GM23338 (cell line): ENCODE data around the gene MAOB. TPM values are rescaled to one million over a fixed set of nuclear protein-coding genes. Genes with fewer than 3 reads are reported as not detected.

Experiments used
- ATAC-seq: fragments of 200-7000 bp; cut with Tn5 transposase; 3 replicates; pipeline ENCODE4 v1.9.1; 2020
- DNase-seq: peaks from one replicate; pipeline ENCODE4 v3.0.0-alpha.2; 2015; ENCODE audit warnings: low spot score
- H2AFZ ChIP-seq: fragments of 200-600 bp; sonication (generic); 2 replicates; pipeline ENCODE4 v1.8.0; 2016; ENCODE audit warnings: antibody characterized with exemption, mild to moderate bottlenecking, moderate library complexity
- H3F3A ChIP-seq: fragments of 200-600 bp; sonication (generic); replicated peaks from 2 replicates; pipeline ENCODE4 v1.8.0; 2017; ENCODE audit warnings: antibody characterized with exemption, mixed run types, low read depth
- H3K27ac ChIP-seq: fragments of 200-600 bp; sonication (generic); 2 replicates; pipeline ENCODE4 v1.6.1; 2016; ENCODE audit warnings: low read depth
- H3K27me3 ChIP-seq: fragments of 200-600 bp; sonication (generic); 2 replicates; pipeline ENCODE4 v1.8.0; 2016; ENCODE audit warnings: mild to moderate bottlenecking, mixed run types, moderate library complexity; ENCODE audit not compliant: insufficient read depth
- H3K36me3 ChIP-seq: fragments of 200-600 bp; sonication (generic); 2 replicates; pipeline ENCODE4 v1.8.0; 2016; ENCODE audit warnings: mild to moderate bottlenecking; ENCODE audit not compliant: insufficient read depth
- H3K4me1 ChIP-seq: fragments of 200-600 bp; sonication (generic); 2 replicates; pipeline ENCODE4 v1.8.0; 2016; ENCODE audit warnings: mild to moderate bottlenecking, moderate library complexity; ENCODE audit not compliant: insufficient read depth
- H3K4me2 ChIP-seq: fragments of 200-600 bp; sonication (generic); 2 replicates; pipeline ENCODE4 v1.7.1; 2017; ENCODE audit warnings: mixed run types
- H3K4me3 ChIP-seq: fragments of 200-600 bp; sonication (generic); 2 replicates; pipeline ENCODE4 v1.6.1; 2016; ENCODE audit warnings: mixed run types
- H3K79me2 ChIP-seq: fragments of 200-600 bp; sonication (generic); replicated peaks from 2 replicates; pipeline ENCODE4 v1.8.0; 2017; ENCODE audit warnings: mild to moderate bottlenecking; ENCODE audit not compliant: insufficient read depth
- H3K9me2 ChIP-seq: fragments of 200-600 bp; sonication (generic); 2 replicates; pipeline ENCODE4 v1.8.0; 2017; ENCODE audit not compliant: insufficient read depth
- H4K20me1 ChIP-seq: fragments of 200-600 bp; sonication (generic); replicated peaks from 2 replicates; pipeline ENCODE4 v1.8.0; 2017; ENCODE audit warnings: mild to moderate bottlenecking; ENCODE audit not compliant: insufficient read depth
- H3K27ac Mint-ChIP-seq: 2 replicates; pipeline ENCODE4 v1.8.0; 2020; ENCODE audit warnings: inconsistent platforms, mild to moderate bottlenecking, moderate library complexity, mixed read lengths
- H3K27me3 Mint-ChIP-seq: 3 replicates; pipeline ENCODE4 v1.8.0; 2022; ENCODE audit warnings: low read depth, mild to moderate bottlenecking, moderate library complexity, mixed read lengths, inconsistent platforms; ENCODE audit not compliant: insufficient read depth, poor library complexity
- H3K36me3 Mint-ChIP-seq: 3 replicates; pipeline ENCODE4 v1.8.0; 2021; ENCODE audit warnings: low read depth, mild to moderate bottlenecking, inconsistent platforms, moderate library complexity, mixed read lengths
- H3K4me1 Mint-ChIP-seq: 3 replicates; pipeline ENCODE4 v1.8.0; 2020; ENCODE audit warnings: mild to moderate bottlenecking, inconsistent platforms, mixed read lengths
- H3K4me3 Mint-ChIP-seq: 3 replicates; pipeline ENCODE4 v1.8.0; 2021; ENCODE audit warnings: moderate library complexity, mild to moderate bottlenecking, inconsistent platforms, mixed read lengths
- H3K9me3 Mint-ChIP-seq: 3 replicates; pipeline ENCODE4 v1.8.0; 2020; ENCODE audit warnings: moderate library complexity, mild to moderate bottlenecking, inconsistent platforms, mixed read lengths
- CREB1 ChIP-seq: fragments of 250-450 bp; sonication (Bioruptor Pico); IDR thresholded peaks from 2 replicates; pipeline ENCODE4 v1.5.0; 2020; ENCODE audit warnings: low read depth, mild to moderate bottlenecking, moderate library complexity
- EZH2 ChIP-seq: fragments of 200-600 bp; sonication (generic); IDR thresholded peaks from one replicate; pipeline ENCODE4 v1.8.0; 2017; ENCODE audit warnings: antibody characterized with exemption, mild to moderate bottlenecking, low read depth; ENCODE audit not compliant: unreplicated experiment
- EZH2phosphoT487 ChIP-seq: fragments of 200-600 bp; sonication (generic); IDR thresholded peaks from one replicate; pipeline ENCODE4 v1.8.1; 2018; ENCODE audit warnings: antibody characterized with exemption; ENCODE audit not compliant: unreplicated experiment
- JUNB ChIP-seq: IDR thresholded peaks from one replicate; pipeline ENCODE4 v1.6.1; 2016; ENCODE audit warnings: antibody characterized with exemption; ENCODE audit not compliant: unreplicated experiment
- NANOG ChIP-seq: IDR thresholded peaks from 2 replicates; pipeline ENCODE4 v1.6.1; 2016; ENCODE audit warnings: antibody characterized with exemption, borderline replicate concordance
- ZNF331 ChIP-seq: fragments of 250-450 bp; sonication (Bioruptor Pico); IDR thresholded peaks from 2 replicates; pipeline ENCODE4 v1.5.0; 2020; ENCODE audit warnings: low read depth, mild to moderate bottlenecking, moderate library complexity
- polyA plus RNA-seq: library from polyadenylated mRNA; unstranded; fragments of >200 nt; fragmentation: Nextera tagmentation; extraction: Ambion mirVana; gene quantifications from 2 replicates; pipeline ENCODE4 v1.2.1, GENCODE V29; 2016
- total RNA-seq: library from RNA; depleted of rRNA; stranded (reverse); fragments of >200 nt; shearing (Covaris generic); gene quantifications from 2 replicates; pipeline ENCODE4 v1.2.3, GENCODE V29; 2014
- TF ChIP-seq, protein P1 (sequence below): fragments of 250-450 bp; sonication (Bioruptor Pico); IDR thresholded peaks from 2 replicates; pipeline ENCODE4 v1.5.0; 2020; ENCODE audit warnings: mild to moderate bottlenecking, moderate library complexity
- TF ChIP-seq, protein P2 (sequence below), 2 experiments: fragments of 200-600 bp in 1 of 2; sonication (generic) in 1 of 2; conservative IDR thresholded peaks; 2 replicates each; pipeline versions ENCODE4 v1.5.1 to v1.6.1; 2016 to 2017; ENCODE audit warnings: antibody characterized with exemption in 2 of 2, low read depth in 2 of 2, mild to moderate bottlenecking in 2 of 2, moderate library complexity in 1 of 2
- TF ChIP-seq, protein P3 (sequence below): IDR thresholded peaks from one replicate; pipeline ENCODE4 v1.6.1; 2018; ENCODE audit warnings: antibody characterized with exemption; ENCODE audit not compliant: unreplicated experiment
- TF ChIP-seq, protein P4 (sequence below): IDR thresholded peaks from 2 replicates; pipeline ENCODE4 v1.6.1; 2016; ENCODE audit warnings: antibody characterized with exemption

MAOB gene
- total and polyA plus RNA-seq, 2 experiments from 2014 or later: 1.0 to 1.3 TPM

DNA sequence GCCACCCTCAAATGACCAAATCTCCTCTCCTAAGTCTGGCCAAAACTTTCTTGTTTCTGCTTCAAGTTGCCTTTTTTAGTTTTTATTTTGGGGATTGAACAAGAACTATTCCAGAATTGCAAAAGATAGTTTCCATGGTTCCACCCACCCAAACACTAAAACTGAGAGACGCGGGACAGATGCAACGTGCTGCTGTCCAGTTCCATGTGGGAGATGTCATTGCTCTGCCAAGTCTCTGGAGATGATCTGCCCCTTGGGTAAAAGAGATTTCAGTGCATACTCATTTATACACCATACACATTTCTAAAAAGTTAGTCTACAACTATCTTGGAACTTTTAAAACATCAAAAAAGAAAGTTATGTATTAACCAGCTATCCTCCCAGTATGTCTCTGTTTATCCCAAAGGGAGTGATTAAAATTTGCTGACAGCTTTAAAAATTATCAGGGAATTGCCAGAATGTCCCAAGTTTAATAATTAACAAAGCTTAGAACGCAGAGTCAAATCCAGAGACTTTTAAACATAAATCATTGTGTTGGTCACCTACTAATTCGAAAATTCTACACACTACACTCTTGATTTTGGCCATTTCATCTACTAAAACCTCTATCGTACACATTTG, 3.2 kb downstream of the MAOB start:
- H3K27ac ChIP-seq: no peak overlapping the region
- no peak for ATAC-seq
- peaks cover 10% of the 10 kb centered on the region for H3K27me3 Mint-ChIP-seq

More for the DNA sequence above, 3.2 kb downstream of the MAOB start:
- H3K79me2 ChIP-seq: no peaks in the 10 kb centered on the region
- H3K27me3 ChIP-seq: peaks cover 15% of the 10 kb centered on the region
- no peaks in the 10 kb centered on the region for H3F3A ChIP-seq
- no peaks in the 10 kb centered on the region for H4K20me1 ChIP-seq
- H3K9me2 ChIP-seq: no peaks in the 10 kb centered on the region
- TF ChIP-seq, protein P1, sequence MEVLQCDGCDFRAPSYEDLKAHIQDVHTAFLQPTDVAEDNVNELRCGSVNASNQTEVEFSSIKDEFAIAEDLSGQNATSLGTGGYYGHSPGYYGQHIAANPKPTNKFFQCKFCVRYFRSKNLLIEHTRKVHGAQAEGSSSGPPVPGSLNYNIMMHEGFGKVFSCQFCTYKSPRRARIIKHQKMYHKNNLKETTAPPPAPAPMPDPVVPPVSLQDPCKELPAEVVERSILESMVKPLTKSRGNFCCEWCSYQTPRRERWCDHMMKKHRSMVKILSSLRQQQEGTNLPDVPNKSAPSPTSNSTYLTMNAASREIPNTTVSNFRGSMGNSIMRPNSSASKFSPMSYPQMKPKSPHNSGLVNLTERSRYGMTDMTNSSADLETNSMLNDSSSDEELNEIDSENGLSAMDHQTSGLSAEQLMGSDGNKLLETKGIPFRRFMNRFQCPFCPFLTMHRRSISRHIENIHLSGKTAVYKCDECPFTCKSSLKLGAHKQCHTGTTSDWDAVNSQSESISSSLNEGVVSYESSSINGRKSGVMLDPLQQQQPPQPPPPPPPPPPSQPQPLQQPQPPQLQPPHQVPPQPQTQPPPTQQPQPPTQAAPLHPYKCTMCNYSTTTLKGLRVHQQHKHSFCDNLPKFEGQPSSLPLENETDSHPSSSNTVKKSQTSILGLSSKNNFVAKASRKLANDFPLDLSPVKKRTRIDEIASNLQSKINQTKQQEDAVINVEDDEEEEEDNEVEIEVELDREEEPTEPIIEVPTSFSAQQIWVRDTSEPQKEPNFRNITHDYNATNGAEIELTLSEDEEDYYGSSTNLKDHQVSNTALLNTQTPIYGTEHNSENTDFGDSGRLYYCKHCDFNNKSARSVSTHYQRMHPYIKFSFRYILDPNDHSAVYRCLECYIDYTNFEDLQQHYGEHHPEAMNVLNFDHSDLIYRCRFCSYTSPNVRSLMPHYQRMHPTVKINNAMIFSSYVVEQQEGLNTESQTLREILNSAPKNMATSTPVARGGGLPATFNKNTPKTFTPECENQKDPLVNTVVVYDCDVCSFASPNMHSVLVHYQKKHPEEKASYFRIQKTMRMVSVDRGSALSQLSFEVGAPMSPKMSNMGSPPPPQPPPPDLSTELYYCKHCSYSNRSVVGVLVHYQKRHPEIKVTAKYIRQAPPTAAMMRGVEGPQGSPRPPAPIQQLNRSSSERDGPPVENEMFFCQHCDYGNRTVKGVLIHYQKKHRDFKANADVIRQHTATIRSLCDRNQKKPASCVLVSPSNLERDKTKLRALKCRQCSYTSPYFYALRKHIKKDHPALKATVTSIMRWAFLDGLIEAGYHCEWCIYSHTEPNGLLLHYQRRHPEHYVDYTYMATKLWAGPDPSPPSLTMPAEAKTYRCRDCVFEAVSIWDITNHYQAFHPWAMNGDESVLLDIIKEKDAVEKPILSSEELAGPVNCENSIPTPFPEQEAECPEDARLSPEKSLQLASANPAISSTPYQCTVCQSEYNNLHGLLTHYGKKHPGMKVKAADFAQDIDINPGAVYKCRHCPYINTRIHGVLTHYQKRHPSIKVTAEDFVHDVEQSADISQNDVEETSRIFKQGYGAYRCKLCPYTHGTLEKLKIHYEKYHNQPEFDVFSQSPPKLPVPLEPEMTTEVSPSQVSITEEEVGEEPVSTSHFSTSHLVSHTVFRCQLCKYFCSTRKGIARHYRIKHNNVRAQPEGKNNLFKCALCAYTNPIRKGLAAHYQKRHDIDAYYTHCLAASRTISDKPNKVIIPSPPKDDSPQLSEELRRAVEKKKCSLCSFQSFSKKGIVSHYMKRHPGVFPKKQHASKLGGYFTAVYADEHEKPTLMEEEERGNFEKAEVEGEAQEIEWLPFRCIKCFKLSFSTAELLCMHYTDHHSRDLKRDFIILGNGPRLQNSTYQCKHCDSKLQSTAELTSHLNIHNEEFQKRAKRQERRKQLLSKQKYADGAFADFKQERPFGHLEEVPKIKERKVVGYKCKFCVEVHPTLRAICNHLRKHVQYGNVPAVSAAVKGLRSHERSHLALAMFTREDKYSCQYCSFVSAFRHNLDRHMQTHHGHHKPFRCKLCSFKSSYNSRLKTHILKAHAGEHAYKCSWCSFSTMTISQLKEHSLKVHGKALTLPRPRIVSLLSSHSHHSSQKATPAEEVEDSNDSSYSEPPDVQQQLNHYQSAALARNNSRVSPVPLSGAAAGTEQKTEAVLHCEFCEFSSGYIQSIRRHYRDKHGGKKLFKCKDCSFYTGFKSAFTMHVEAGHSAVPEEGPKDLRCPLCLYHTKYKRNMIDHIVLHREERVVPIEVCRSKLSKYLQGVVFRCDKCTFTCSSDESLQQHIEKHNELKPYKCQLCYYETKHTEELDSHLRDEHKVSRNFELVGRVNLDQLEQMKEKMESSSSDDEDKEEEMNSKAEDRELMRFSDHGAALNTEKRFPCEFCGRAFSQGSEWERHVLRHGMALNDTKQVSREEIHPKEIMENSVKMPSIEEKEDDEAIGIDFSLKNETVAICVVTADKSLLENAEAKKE: no peak
- TF ChIP-seq ZNF331 (CRISPR knock-in tag) (no peak), CREB1 (CRISPR knock-in tag) (no peak), EZH2 (no peak), NANOG (no peak), JUNB (no peak), EZH2phosphoT487 (no peak)
- TF ChIP-seq, protein P2, sequence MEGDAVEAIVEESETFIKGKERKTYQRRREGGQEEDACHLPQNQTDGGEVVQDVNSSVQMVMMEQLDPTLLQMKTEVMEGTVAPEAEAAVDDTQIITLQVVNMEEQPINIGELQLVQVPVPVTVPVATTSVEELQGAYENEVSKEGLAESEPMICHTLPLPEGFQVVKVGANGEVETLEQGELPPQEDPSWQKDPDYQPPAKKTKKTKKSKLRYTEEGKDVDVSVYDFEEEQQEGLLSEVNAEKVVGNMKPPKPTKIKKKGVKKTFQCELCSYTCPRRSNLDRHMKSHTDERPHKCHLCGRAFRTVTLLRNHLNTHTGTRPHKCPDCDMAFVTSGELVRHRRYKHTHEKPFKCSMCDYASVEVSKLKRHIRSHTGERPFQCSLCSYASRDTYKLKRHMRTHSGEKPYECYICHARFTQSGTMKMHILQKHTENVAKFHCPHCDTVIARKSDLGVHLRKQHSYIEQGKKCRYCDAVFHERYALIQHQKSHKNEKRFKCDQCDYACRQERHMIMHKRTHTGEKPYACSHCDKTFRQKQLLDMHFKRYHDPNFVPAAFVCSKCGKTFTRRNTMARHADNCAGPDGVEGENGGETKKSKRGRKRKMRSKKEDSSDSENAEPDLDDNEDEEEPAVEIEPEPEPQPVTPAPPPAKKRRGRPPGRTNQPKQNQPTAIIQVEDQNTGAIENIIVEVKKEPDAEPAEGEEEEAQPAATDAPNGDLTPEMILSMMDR (conservative IDR thresholded peaks at IDR 0.05; ENCODE audit: low read depth in 2 of 2): no peak
- TF ChIP-seq, protein P3, sequence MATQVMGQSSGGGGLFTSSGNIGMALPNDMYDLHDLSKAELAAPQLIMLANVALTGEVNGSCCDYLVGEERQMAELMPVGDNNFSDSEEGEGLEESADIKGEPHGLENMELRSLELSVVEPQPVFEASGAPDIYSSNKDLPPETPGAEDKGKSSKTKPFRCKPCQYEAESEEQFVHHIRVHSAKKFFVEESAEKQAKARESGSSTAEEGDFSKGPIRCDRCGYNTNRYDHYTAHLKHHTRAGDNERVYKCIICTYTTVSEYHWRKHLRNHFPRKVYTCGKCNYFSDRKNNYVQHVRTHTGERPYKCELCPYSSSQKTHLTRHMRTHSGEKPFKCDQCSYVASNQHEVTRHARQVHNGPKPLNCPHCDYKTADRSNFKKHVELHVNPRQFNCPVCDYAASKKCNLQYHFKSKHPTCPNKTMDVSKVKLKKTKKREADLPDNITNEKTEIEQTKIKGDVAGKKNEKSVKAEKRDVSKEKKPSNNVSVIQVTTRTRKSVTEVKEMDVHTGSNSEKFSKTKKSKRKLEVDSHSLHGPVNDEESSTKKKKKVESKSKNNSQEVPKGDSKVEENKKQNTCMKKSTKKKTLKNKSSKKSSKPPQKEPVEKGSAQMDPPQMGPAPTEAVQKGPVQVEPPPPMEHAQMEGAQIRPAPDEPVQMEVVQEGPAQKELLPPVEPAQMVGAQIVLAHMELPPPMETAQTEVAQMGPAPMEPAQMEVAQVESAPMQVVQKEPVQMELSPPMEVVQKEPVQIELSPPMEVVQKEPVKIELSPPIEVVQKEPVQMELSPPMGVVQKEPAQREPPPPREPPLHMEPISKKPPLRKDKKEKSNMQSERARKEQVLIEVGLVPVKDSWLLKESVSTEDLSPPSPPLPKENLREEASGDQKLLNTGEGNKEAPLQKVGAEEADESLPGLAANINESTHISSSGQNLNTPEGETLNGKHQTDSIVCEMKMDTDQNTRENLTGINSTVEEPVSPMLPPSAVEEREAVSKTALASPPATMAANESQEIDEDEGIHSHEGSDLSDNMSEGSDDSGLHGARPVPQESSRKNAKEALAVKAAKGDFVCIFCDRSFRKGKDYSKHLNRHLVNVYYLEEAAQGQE: no peak
- TF ChIP-seq, protein P4, sequence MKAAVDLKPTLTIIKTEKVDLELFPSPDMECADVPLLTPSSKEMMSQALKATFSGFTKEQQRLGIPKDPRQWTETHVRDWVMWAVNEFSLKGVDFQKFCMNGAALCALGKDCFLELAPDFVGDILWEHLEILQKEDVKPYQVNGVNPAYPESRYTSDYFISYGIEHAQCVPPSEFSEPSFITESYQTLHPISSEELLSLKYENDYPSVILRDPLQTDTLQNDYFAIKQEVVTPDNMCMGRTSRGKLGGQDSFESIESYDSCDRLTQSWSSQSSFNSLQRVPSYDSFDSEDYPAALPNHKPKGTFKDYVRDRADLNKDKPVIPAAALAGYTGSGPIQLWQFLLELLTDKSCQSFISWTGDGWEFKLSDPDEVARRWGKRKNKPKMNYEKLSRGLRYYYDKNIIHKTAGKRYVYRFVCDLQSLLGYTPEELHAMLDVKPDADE: no peak
- no peak overlapping the region for H3K4me3 Mint-ChIP-seq
- no peaks in the 10 kb centered on the region for H3K4me1 ChIP-seq
- no peak overlapping the region for H3K4me2 ChIP-seq
- H3K36me3 ChIP-seq: no peaks in the 10 kb centered on the region
- H3K4me1 Mint-ChIP-seq: peaks cover 5% of the 10 kb centered on the region; the same call in 2 of the 3 replicates
- H3K36me3 Mint-ChIP-seq: no peaks in the 10 kb centered on the region
- H3K4me3 ChIP-seq: no peak overlapping the region
- no peak for DNase-seq
- no peak overlapping the region for H2AFZ ChIP-seq
- H3K9me3 Mint-ChIP-seq: no peaks in the 10 kb centered on the region
- H3K27ac Mint-ChIP-seq: no peak overlapping the region
